HCT116 (cell line): ENCODE measurements around the gene TMEM135. TPM values are rescaled to one million over a fixed set of nuclear protein-coding genes. Genes with fewer than 3 reads are reported as not detected.
"Not testable (repeated sequence)": the region's sequence is repeated elsewhere in the genome, so short reads cannot be mapped to it uniquely, and the experiment has no call there.

Source experiments
- ATAC-seq: fragments of 200-7000 bp; cut with Tn5 transposase; 2 replicates; pipeline ENCODE4 v1.9.1; 2020; ENCODE audit warnings: mild to moderate bottlenecking, moderate library complexity
- BruUV-seq: library from RNA; stranded (reverse); fragments of 400-500 nt; replicated peaks from 2 replicates; lab custom pipeline; 2021; lab: Mats Ljungman, UMichigan
- CTCF ChIA-PET: fragments of 300-600 bp; sonication (Branson Sonifier 250); formaldehyde crosslinking; loops from one replicate; lab custom pipeline; 2021; ENCODE audit warnings: antibody characterized with exemption; lab: Charles Lee
- POLR2A ChIA-PET: fragments of 300-600, 350-600 bp; sonication (Branson Sonifier 250); formaldehyde crosslinking; loops from one replicate; lab custom pipeline; 2021; ENCODE audit warnings: antibody characterized with exemption; lab: Charles Lee
- RAD21 ChIA-PET, 2 experiments: fragments of 300-600 bp; sonication (Branson Sonifier 250); formaldehyde crosslinking; loops; one replicate each; lab custom pipeline; 2023; ENCODE audit warnings: low total read pairs in 2 of 2; ENCODE audit not compliant: uncharacterized antibody in 2 of 2, unreplicated experiment in 2 of 2, low non-redundant PET in 1 of 2; lab: Charles Lee
- DNase-seq: peaks from one replicate; pipeline ENCODE4 v3.0.0-alpha.2; 2010; ENCODE audit warnings: low read depth, low spot score
- H2AFZ ChIP-seq: fragments of 200-600 bp; shearing (Covaris generic), sonication (generic); 2 replicates; pipeline ENCODE4 v1.6.1; 2017; ENCODE audit warnings: low read depth, mixed run types, mixed read lengths, antibody characterized with exemption, low read length; ENCODE audit not compliant: poor library complexity, severe bottlenecking
- H3K27ac ChIP-seq: 2 replicates; pipeline ENCODE4 v1.5.1; 2012; ENCODE audit warnings: low read depth, low read length
- H3K27me3 ChIP-seq: fragments of 200-600 bp; sonication (generic); 2 replicates; pipeline ENCODE4 v1.6.1; 2016; ENCODE audit warnings: mixed run types, low read length, mixed read lengths; ENCODE audit not compliant: insufficient read depth
- H3K36me3 ChIP-seq, 2 experiments: fragments of 200-500 bp in 1 of 2; fragments of 200-600 bp in 1 of 2; sonication (Bioruptor generic) in 1 of 2; sonication (generic) in 1 of 2; 2 replicates each; pipeline versions ENCODE4 v1.5.1 to v1.6.1; 2014 to 2016; ENCODE audit warnings: low read length in 2 of 2, inconsistent platforms in 1 of 2, mixed read lengths in 1 of 2, mixed run types in 1 of 2; ENCODE audit not compliant: insufficient read depth in 2 of 2, control insufficient read depth in 1 of 2
- H3K4me1 ChIP-seq, 2 experiments: fragments of 200-600 bp in 1 of 2; sonication (generic) in 1 of 2; 2 replicates each; pipeline versions ENCODE4 v1.5.1 to v1.6.1; 2012 to 2017; ENCODE audit warnings: low read length in 2 of 2, inconsistent platforms in 1 of 2, mild to moderate bottlenecking in 1 of 2, mixed read lengths in 1 of 2, mixed run types in 1 of 2, moderate library complexity in 1 of 2; ENCODE audit not compliant: insufficient read depth in 2 of 2, control insufficient read depth in 1 of 2
- H3K4me2 ChIP-seq: fragments of 200-600 bp; sonication (generic); 2 replicates; pipeline ENCODE4 v1.6.1; 2017; ENCODE audit warnings: mixed run types, low read length, mixed read lengths
- H3K4me3 ChIP-seq, 2 experiments: fragments of 200-600 bp in 1 of 2; sonication (generic) in 1 of 2; replicated peaks in 1 of 2; 2 replicates each; pipeline ENCODE4 v1.5.1; 2011 to 2016; ENCODE audit warnings: low read length in 2 of 2, control low read depth in 1 of 2, low read depth in 1 of 2, mild to moderate bottlenecking in 1 of 2, mixed read lengths in 1 of 2, mixed run types in 1 of 2
- H3K79me2 ChIP-seq: fragments of 200-600 bp; sonication (generic); 2 replicates; pipeline ENCODE4 v1.6.1; 2017; ENCODE audit warnings: mild to moderate bottlenecking, mixed run types, low read length, moderate library complexity, mixed read lengths; ENCODE audit not compliant: insufficient read depth
- H3K9ac ChIP-seq: fragments of 200-600 bp; sonication (generic); 2 replicates; pipeline ENCODE4 v1.6.1; 2016; ENCODE audit warnings: low read length, mixed read lengths
- H3K9me2 ChIP-seq: fragments of 200-600 bp; sonication (generic), shearing (Covaris generic); 2 replicates; pipeline ENCODE4 v1.6.1; 2017; ENCODE audit warnings: mixed run types, mild to moderate bottlenecking, moderate library complexity; ENCODE audit not compliant: insufficient read depth
- H3K9me3 ChIP-seq, 2 experiments: fragments of 200-500 bp in 1 of 2; fragments of 200-600 bp in 1 of 2; sonication (Bioruptor generic) in 1 of 2; sonication (generic) in 1 of 2; 2 replicates each; pipeline ENCODE4 v1.6.1; 2014 to 2017; ENCODE audit warnings: low read length in 2 of 2, mixed read lengths in 2 of 2, inconsistent platforms in 1 of 2, low read depth in 1 of 2, mild to moderate bottlenecking in 1 of 2, mixed run types in 1 of 2, moderate library complexity in 1 of 2; ENCODE audit not compliant: control insufficient read depth in 1 of 2, insufficient read depth in 1 of 2
- H4K20me1 ChIP-seq: fragments of 200-600 bp; sonication (generic), shearing (Covaris generic); 2 replicates; pipeline ENCODE4 v1.6.1; 2017; ENCODE audit warnings: mixed run types, mild to moderate bottlenecking, moderate library complexity; ENCODE audit not compliant: insufficient read depth
- CTCF ChIP-seq, 3 experiments: fragments of 200-600 bp in 1 of 3; sonication (generic) in 1 of 3; IDR thresholded peaks in 2 of 3; conservative IDR thresholded peaks in 1 of 3; 2 replicates each; pipeline ENCODE4 v1.5.1; 2012 to 2017; ENCODE audit warnings: low read depth in 2 of 3, low read length in 2 of 3, antibody characterized with exemption in 1 of 3, borderline replicate concordance in 1 of 3, control low read depth in 1 of 3, mild to moderate bottlenecking in 1 of 3, mixed read lengths in 1 of 3, mixed run types in 1 of 3, moderate library complexity in 1 of 3; ENCODE audit not compliant: insufficient read depth in 1 of 3
- EZH2 ChIP-seq: fragments of 200-600 bp; sonication (generic); IDR thresholded peaks from 2 replicates; pipeline ENCODE4 v1.6.1; 2017; ENCODE audit warnings: antibody characterized with exemption, mixed run types
- POLR2A ChIP-seq: IDR thresholded peaks from 2 replicates; pipeline ENCODE4 v1.7.0; 2011; ENCODE audit warnings: borderline replicate concordance; ENCODE audit not compliant: insufficient read depth, insufficient read length; ENCODE audit errors: extremely low read depth
- ZFX ChIP-seq: fragments of 450-650 bp; IDR thresholded peaks from 2 replicates; pipeline ENCODE4 v1.6.1; 2017
- intact Hi-C: fragments of 100-400 bp; cut with micrococcal nuclease; formaldehyde crosslinking; loops from 2 replicates; pipeline ENCODE4 v1.10.0; 2022
- total RNA-seq: library from RNA; stranded (reverse); gene quantifications from one replicate; pipeline ENCODE4 v1.2.1, GENCODE V29; 2021; ENCODE audit not compliant: unreplicated experiment

The TMEM135 gene
- total RNA-seq, 1 experiment from 2014 or later, result 50.6 TPM

GRCh38 chr11:87156970-87157369 lies 119.2 kb downstream of the TMEM135 start:
- no peaks in the 10 kb centered on the region for H3K9me3 ChIP-seq
- DNase-seq, result no peak
- intact Hi-C loops, result no loop called here
- H2AFZ ChIP-seq, result no peak overlapping the region
- H3K9ac ChIP-seq, result no peak overlapping the region
- no peak overlapping the region for H3K4me2 ChIP-seq
- H3K9me2 ChIP-seq, result no peaks in the 10 kb centered on the region
- TF ChIP-seq POLR2A (no peak), CTCF (IDR thresholded peaks at IDR 0.05 in 2 of 3, conservative IDR thresholded peaks at IDR 0.05 in 1 of 3; ENCODE audit: borderline replicate concordance in 1 of 3, insufficient read depth in 1 of 3, low read depth in 2 of 3, low read length in 2 of 3) (no peak), EZH2 (no peak), ZFX (no peak)
- no peak overlapping the region for H3K4me3 ChIP-seq
- no peaks in the 10 kb centered on the region for H3K4me1 ChIP-seq
- no peaks in the 10 kb centered on the region for H3K27me3 ChIP-seq
- ChIA-PET POLR2A (no interaction called here), RAD21 (no interaction called here), CTCF (no interaction called here)
- peaks cover 7% of the 10 kb centered on the region; the same call in 1 of the 2 replicates for H3K79me2 ChIP-seq
- no peaks in the 10 kb centered on the region for H3K36me3 ChIP-seq
- no peak overlapping the region for H3K27ac ChIP-seq
- no TSS peak for BruUV-seq
- ATAC-seq, result no peak
- no peaks in the 10 kb centered on the region; the same call in 1 of the 2 replicates for H4K20me1 ChIP-seq

DNA sequence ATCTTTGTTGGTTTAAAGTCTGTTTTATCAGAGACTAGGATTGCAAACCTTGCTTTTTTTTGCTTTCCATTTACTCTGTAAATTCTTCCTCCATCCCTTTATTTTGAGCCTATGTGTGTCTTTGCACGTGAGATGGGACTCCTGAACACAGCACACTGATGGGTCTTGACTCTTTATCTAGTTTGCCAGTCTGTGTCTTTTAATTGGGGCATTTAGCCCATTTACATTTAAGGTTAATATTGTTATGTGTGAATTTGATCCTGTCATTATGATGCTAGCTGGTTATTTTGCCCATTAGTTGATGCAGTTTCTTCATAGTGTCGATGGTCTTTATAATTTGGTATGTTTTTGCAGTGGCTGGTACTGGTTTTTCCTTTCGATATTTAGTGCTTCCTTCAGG lies 131.3 kb downstream of the TMEM135 start:
- DNase-seq, H3K4me2 ChIP-seq, H3K9me3 ChIP-seq, CTCF ChIA-PET, H4K20me1 ChIP-seq, H3K36me3 ChIP-seq, H3K9me2 ChIP-seq, POLR2A ChIA-PET, RAD21 ChIA-PET, BruUV-seq, ATAC-seq, intact Hi-C loops, H3K27me3 ChIP-seq, H3K27ac ChIP-seq, H3K9ac ChIP-seq, H3K4me3 ChIP-seq, H2AFZ ChIP-seq: not testable (repeated sequence)
- Histone ChIP-seq H3K4me1 (peaks cover 13 to 17% of the 10 kb centered on the region in 2 experiments), H3K79me2 (0 out of 2 replicates have a peak, but pooled peaks cover 13% of the 10 kb centered on the region)
